ENCODE data around the gene PDE1C.

PDE1C gene

DNA sequence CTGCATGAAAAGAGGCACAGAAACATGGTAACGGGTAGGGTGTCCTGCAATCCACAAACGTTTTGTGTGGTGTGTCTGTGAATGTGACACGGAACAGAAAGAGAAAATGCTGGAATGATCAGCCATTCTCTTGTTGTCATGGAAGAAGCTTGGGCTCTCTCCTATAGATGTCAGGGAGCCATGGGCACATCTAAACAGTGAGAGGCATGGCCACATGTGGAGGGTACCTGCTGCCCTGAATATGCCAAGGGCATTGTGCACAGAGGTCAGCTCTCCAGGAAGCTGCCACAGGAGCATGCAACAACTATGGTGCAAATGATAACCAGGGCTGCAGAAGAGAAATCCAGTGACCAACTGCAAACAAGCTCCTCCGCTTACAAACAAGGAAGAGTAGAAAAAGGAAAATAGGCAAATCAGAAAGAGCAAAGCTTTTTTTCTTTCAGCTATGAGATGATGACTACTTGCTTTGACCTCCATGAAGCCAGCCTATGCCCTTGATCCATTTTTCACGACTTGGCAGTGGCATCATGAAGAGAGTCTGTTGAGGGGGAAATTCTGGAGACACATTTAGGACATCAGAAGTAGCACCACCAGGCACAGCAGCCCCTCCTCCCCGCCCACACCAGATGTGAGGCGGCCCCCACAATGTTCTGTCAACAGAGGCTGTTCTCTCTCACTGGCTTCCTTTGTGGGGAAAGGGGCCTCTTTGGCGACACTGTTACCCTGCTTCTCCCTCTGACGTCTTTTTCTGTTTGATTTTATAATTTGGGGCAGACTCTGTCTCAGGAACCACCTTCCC is 4.8 kb upstream of the PDE1C start:
- DNase-seq: no peak

DNA sequence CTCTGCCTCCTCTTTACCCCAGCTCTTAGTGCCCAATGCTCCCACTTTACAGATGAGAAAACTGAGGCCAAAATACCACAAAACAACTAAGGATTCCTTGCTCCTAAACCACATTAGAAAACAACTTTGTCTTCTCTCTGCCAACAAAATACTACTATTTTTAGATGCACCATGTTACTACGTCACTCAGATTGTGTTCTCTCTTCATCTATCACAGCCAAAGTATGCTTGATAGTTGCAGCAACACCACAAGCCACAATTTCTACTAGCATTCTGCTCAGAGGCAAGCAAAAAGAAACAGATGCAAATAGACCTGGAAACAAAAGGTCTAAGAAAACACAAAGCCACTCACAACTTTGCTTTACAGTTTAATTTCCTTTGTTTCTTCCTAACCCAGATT is 3.3 kb upstream of the PDE1C start:
- DNase-seq: no peak

DNA sequence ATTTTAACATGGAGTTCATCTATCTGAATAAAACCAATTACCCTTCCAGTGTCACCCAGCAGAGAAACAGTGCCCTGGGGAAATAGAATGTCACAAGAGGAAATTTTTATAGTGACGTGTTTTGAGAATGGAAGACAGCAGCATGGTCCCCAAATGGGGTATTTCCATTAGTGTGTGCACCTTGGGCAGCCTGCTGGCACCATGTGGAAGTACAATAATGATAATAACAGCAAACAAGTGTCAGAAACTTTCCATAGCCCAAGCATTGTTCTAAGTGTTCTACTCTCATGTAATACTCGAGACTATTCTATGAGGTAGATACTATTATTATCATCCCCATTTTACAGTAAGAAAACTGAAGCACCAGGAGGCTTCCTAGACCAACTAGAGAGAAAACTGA is 2.2 kb upstream of the PDE1C start:
- DNase-seq: no peak

DNA sequence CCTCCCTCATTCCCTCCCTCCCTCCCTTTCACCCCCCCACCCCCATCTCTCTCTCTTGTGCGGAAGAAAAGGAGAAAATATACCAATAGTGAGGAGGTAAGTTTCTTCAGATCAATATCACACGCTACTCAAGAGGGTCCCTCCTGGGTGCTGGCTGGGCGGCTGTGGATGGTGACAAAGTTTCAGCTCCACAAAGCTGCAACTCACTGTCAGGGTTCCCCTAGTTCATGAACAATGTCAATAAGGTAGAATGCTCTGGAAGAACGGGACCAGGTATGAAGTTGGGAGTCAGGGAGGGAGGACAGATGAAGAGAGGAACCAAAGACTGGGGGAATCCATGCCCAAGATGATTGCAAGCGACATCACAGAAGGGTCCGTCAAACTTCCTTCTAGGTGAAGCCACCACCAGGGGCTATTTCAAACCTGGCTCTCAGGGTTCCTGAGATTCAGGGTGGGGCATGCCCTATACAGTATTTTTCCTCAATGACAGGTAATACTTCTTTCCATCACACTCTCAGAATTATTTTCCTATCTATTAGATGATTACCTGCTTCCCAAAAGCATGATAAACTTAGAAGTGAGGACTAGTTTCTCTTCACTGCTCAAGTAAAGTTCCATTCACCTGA is 1.4 kb upstream of the PDE1C start:
- no peak for DNase-seq

DNA sequence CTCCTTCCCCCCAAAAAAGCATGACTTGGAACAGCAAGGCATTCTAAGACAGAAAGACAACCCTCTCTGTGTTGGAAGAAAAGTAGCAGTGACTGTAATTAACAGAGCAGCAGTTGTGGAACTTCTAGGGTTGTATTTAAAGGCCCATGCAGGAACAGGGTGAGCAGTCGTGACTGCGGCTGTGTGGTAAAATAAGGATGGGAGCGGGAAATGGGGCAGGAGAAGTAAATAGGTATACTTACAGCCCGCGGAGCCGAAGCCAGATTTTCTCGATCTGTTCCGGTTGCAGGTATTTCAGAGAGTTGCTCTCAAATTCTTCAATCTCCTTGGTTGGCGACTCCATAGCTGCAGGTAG is 179 bp downstream of the PDE1C start:
- no peak for DNase-seq

DNA sequence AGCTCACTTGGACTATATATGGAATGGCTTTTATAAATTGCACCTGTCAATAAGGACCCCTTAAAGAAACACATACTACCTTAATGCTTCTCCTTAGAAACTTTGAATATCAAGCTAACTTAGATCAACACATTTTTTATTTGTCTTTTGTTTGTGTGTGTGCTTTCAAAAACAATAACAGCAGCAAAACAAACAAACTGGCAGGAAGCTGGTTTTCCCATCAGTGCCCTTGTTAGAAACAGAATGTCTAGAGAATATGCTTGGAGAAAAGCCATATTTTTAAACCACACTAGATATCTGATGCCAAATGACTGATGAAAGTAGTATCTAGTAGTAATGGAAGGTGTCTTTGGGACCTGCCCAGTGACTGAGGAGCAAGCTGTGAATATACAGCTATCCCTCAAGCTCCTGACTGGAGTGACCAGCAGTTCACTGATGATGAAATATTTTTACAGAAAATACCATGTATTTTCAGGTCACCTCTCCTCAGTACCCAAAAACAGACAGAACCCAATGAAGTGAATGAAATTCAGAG is 1.0 kb downstream of the PDE1C start:
- DNase-seq: no peak

DNA sequence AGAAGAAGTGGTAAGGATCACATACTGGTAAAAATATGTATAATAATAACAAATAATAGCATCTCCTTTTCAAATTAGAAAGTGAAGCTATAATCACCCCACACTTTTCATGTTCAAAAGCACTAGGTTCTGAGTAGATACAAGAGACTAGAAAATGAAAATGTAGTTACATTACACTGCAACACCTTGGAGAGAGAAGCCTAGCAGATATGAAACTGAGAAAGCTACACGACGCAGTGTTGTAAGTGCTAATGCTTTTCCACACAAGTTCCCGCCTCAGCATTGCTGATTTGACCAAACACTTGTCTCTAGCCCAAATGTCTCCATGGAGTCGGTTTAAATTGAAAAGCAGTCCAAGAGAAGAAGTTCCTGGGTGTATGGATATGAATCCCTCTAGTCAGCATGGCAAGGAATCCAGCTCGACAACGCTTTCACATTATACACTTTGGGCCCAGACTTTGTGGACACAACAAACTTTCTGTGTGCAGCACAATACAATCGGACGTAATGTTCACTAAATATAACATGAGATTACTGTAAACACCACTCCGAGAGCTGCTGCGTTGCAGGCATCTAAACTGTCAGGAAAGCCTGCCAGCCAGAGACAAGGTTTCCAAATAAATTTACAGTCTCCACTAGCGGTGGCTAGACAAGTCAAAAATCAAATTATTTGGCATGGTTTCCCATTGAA is 1.7 kb downstream of the PDE1C start:
- DNase-seq: no peak

DNA sequence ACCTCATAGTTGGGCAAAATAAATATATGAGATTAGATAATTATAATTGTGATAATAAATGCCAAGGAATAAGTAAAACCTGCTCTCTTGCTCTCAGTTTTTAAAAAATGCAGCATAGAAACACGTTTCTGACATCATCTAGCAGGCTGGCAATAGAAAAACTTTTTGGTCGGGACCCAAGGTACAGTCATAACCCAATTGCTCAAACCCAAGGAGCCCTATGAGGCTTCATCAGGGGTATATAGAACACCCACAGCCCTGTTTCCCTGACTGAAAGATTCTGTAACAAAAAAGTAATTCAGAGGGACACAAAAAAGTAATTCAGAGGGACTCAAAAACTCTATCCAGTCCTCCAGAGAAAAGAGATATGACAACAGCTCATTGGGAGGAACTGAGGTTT is 3.8 kb downstream of the PDE1C start:
- no peak for DNase-seq

DNA sequence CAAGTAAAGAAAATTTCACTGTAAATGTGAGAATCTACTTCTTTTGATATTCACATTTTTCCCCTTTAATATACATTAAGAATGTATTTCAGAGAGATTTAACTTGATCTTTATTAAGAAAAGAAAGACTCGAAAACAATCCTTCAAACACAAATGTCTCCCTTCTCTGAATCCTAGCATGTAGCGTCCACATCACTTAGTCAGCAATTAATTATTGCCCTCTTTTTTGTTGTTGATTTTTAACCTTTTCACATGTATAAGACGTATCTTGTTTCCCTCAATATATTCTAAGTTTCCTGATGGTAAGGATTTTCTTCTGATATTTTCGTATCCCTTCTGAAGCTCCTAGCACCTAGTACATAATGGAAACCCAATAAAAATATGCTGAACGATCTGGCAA is 6.6 kb downstream of the PDE1C start:
- DNase-seq: no peak

DNA sequence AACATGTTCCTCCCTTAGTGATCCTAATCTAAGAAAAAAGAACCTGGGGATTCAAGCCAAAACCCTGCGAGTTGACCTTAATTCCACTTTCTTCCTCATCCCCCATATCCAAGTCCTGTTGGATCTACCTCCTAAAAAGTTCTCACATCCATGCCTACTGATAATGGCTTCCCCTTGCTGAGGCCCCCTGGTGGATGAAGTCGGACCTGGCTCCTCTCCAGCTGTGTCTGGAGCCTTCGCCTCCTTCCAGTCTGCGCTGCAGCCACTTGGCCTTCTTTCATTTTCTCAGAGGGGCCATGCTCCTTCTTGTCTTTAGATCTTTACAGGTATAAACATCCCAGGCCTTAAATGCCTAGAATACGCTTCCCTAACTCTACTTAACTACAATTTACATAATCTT is 8.1 kb downstream of the PDE1C start:
- DNase-seq: no peak

DNA sequence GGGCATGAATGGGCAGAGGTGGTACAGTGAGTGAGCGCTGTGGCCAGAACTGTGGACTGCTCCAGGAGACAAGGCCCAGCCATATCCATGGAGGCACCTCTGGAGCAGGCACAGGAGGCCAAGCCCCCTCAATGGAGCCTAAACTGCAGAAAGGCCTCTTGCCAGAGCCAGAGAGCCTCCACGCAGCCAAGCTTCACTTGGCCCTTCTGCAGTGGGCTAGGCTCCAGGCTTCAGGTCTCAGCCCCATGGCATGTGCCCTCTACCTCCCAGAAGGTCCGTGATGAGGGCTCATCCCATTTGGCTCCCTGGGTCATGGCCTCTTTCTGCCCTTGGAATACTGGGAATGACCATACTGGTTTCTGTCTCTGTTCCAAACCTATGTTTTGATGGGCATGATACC is 8.9 kb downstream of the PDE1C start:
- DNase-seq: no peak

DNA sequence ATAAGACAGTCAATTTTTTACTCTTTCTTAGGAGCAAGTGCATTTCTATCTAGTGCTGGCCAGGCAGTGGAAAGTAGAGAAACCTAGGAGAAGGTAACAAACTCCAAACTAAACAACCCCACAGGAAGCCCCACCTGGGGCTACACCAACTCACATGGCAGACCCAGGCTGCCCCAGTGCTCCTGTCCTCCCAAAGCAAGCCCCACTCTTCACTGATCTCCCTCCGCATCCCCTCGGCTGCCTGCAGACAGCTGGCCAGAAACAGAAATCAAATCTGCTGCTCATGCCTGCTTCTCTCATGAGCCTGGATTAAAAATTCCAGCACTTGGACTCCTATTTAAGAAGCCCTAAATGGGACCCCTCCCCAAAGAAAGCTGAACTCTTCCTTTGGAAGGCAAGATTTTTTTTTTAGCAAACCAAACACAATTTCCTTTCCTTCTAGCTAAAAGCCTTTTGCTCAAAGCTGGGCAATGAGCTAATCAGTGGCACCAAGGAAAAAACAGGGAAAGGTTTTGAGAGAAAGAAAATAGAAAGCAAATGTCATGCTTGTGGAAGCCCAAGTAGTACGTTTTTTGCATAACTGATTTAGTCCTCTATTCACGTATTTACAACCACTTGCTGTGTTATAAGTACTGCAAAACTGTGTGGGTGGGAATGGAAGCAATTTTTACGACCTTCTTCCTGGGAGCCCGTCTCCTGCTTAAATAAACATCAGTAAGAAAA is 10.8 kb downstream of the PDE1C start:
- no peak for DNase-seq

DNA sequence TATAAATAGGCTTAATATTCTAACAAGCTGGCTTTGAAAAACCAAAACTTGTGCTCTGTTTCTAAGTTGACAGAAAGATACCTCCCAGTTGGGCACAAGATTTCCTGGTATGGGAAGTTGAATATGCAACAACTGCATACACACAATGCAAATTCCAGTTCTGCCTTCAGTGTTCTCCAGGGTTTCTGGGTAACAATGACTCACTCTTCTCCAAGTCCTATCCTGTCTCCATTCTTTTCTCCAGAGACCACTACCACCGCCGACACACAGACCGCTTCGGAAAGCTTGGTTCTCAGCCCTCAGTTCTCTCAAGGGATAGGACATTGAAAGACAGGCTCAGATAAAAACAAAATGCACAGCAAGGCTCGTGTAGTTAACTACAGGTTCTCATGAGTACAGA is 12.2 kb downstream of the PDE1C start:
- DNase-seq: no peak

DNA sequence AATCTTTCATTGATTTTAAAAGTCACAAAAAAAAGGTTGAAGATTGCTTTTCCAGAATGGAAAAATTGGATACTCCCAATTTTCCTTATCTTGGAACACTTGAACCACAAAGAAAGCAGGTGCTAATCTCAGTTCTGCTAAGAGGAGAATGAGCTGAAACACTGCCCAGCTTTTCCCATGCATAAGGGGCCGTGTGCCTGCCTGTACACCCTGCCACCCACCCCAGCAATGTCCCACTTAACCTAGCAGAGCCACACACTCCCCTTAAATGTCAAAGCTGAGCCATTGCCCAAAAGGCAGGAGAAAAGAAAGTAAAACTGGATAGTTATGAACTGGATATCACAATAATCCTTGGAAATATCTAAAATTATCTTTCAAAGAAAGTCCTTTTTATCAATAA is 13.4 kb downstream of the PDE1C start:
- DNase-seq: no peak

DNA sequence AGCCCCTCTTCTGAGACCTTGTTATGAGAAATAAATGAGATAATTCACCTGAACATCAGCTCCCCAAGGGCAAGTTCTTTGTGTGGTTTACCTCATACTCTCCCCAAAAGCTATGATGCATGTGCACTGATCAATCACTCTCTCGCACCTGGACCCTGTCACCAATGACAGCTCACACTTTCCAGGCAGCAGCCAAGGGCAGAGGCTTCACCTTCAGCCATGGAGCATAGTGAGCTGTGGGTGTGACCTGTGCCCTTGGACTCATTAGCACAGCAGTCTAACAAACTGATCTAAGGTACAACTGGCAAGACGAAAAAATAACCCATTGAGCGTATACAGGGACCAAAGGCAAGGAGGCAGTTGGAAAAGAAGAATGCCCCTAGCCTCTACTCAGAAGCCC is 17.0 kb downstream of the PDE1C start:
- no peak for DNase-seq

DNA sequence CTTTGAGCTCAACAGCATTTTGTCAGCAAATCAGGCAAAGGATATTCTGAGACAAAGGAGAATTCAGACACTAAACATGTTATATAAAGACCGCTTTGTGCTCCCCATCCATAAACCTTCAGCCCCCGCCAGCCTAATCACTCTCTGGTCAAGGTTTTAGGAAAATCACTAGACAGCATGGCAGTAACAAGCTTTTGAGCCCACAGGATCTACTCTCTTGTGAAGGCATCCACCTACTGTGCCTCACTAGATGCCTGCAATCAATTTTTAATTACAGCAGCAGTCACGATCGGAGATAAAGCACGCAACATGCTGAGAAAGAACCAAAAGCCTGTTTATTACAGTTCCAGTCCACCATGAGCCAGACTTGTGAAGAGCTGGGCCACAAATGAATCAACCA is 19.1 kb downstream of the PDE1C start:
- no peak for DNase-seq

DNA sequence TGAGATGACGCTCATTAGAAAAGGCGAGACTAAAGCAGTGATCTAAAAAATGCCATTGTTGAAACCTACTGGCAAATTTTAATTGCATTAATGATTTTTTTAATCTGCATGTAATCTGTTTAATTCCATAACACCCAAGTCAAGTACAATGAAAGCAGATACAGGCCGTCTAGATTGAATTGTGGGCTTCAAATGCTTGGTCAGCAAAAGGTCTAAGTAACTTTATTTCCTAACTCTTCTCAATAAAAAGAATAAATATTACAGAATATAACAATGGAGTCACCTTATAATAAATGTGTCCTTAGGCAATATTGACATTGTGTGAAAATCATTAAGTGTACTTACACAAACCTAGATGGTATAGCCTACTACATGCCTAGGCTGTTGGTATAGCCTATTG is 20.6 kb downstream of the PDE1C start:
- DNase-seq: no peak

DNA sequence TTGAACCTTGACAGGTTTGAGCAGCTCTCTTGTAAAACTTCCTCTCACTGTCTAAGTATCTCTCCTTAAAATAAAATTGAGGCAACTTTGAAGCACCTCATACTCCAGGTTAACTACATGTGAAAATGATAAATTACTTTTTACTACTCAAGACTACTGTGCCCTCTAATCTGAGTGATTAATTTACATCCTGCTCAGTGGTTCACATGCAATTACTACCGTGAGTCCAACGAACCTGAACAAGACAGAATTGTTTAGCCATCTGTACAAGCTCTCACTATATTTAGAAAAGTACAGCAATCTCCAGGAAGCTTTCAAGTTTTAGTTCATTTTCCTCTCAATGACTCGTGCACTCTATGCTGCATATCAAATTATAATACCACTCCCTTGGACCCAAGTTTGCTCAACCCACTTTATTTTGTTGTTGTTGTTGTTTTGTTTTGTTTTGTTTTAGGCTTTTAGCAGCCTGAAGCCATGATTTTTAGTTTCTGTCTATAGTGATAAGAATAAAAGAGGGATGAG is 21.2 kb downstream of the PDE1C start:
- no peak for DNase-seq

DNA sequence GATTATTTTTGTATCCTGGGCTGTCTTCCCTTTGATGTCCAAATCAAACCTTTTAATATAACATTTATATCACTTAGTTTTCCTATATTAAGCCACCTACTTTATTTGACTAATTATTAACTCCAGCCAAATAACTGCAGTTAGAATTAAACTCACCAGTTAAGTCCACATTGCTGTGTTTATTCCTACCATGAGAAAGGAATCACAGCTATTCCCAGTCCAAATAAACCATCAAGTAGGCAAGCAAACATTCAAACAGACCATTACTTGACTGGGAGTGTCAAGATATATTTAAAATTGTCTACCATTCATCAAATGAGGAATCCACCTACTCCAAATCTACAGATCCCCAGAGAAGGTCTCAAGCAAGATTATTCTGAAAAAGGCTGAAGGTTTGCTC is 22.4 kb downstream of the PDE1C start:
- DNase-seq: no peak

DNA sequence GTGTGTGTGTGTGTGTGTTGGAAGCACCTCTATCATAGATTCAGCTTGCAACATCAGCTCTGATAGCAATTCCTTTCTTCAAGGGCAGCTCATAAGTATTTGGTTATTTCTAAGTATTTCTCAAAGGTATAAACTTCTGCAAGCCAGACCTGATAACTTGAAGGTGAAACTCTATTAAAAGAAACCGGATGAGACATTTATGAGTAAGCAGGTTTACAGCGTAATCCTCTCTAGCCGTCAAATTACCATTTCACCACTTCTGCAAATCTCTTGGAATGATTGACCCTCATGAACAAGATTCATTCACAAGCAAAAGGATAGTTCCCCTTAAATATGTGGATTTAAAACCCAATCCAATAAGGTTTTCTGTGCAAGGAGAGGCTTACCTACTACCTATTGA is 23.1 kb downstream of the PDE1C start:
- DNase-seq: no peak

DNA sequence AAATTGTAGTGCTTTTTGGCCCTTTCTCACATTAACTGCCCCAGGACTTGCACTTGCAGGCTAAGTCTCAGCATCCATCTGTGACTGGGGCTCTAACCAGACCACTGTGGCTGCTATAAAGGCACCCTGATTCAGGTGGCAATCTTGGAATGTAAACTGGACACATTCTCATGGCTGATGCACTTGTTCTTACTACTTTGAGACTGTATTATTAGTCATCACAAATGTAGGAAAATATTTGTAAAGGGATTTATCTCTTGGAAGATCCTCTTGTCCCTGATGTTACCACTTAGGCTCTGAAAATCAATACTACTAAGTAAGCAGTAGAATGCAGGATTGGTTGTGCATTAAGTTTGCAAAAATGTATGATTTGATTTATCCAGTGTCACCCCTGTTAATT is 25.0 kb downstream of the PDE1C start:
- no peak for DNase-seq

DNA sequence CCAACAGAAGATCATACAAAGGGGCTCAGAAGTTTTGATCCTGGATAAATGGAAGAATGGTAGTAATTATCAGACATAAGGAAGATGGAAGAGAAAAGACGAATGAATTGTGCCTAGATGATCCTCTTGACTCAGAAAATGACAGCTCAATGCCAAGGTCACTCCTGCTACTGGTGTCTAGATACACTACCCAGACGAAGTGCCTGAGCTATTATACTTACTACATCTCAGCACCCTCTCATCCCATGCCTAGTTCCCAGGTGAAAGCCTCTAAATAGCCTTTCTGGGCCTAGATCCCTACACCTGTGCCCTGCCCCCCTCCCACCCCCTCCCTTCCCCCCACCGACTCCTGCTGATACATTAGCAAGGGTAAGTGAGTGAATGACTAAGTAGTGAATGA is 25.5 kb downstream of the PDE1C start:
- DNase-seq: no peak

DNA sequence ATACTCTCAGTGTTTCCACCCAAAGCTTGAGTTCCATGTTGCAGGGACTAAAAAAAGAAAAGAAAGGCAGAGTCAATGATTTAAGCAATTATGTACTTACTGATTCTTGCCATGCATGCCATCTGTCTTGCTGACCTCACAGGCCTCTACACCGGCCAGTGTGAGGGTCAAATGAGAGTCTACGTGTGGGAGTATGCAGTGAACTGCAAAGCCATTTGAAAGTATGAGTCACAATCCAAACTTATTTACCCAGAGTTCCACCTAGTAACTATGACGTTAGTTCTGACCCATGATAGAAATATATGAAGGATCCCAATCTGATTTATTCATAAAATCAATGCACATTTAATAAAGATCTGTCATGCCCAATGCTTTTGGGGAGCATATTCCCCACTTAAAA is 26.5 kb downstream of the PDE1C start:
- DNase-seq: no peak
